SH-SY5Y (cell line): ENCODE measurements around the gene PTTG1IP.

ENCODE experiments used
- GATA2 ChIP-seq: IDR thresholded peaks from 2 replicates; pipeline ENCODE4 v1.6.1; 2011; ENCODE audit warnings: mild to moderate bottlenecking, low read depth, low read length
- GATA3 ChIP-seq: IDR thresholded peaks from 2 replicates; pipeline ENCODE4 v1.6.1; 2011; ENCODE audit warnings: low read depth, mild to moderate bottlenecking, low read length, moderate library complexity

Gene PTTG1IP

GRCh38 chr21:44834231-44834950 is 39.1 kb downstream of the PTTG1IP start:
- no peak for TF ChIP-seq GATA3
- TF ChIP-seq GATA2, result no peak

GRCh38 chr21:44833663-44834062 is 39.8 kb downstream of the PTTG1IP start:
- TF ChIP-seq GATA3 (no peak), GATA2 (no peak)

- TF ChIP-seq GATA2, result no peak
- TF ChIP-seq GATA3, result no peak
Observed at GRCh38 chr21:44831227-44831860, 42.1 kb downstream of the PTTG1IP start.

- TF ChIP-seq GATA2, result no peak
- no peak for TF ChIP-seq GATA3
Observed at GRCh38 chr21:44829507-44830092, 43.9 kb downstream of the PTTG1IP start.

- no peak for TF ChIP-seq GATA3
- no peak for TF ChIP-seq GATA2
Observed at GRCh38 chr21:44828362-44829056, 45.0 kb downstream of the PTTG1IP start.

GRCh38 chr21:44823179-44823660 is 50.3 kb downstream of the PTTG1IP start:
- TF ChIP-seq GATA2 (no peak), GATA3 (no peak)

GRCh38 chr21:44822484-44823178 is 50.9 kb downstream of the PTTG1IP start:
- no peak for TF ChIP-seq GATA3
- no peak for TF ChIP-seq GATA2

- TF ChIP-seq GATA3 (no peak), GATA2 (no peak)
Observed at GRCh38 chr21:44820851-44821250, 52.6 kb downstream of the PTTG1IP start.

- no peak for TF ChIP-seq GATA3
- no peak for TF ChIP-seq GATA2
Observed at GRCh38 chr21:44819283-44820243, 53.9 kb downstream of the PTTG1IP start.

- TF ChIP-seq GATA2 (no peak), GATA3 (no peak)
Observed at GRCh38 chr21:44818640-44819011, 54.9 kb downstream of the PTTG1IP start.

GRCh38 chr21:44817914-44818639 is 55.4 kb downstream of the PTTG1IP start, which contains the start of gene SUMO3:
Gene SUMO3 (minus strand): TSS chr21:44818062. CDS start chr21:44817968, 94 bp downstream.
- no peak for TF ChIP-seq GATA3
- TF ChIP-seq GATA2, result no peak

GRCh38 chr21:44817506-44817880 is 56.0 kb downstream of the PTTG1IP start:
- TF ChIP-seq GATA3 (no peak), GATA2 (no peak)
